Natural killer cell (primary cell): ENCODE results near the gene COX17. TPM values are rescaled to one million over a fixed set of nuclear protein-coding genes. Genes with fewer than 3 reads are reported as not detected.

Experiments used
- ATAC-seq, 3 donors: fragments of 150-1000 bp in 2 of 3; fragments of 200-7000 bp in 1 of 3; cut with Tn5 transposase; 1 replicate in 1 of 3; 2 replicates in 2 of 3; pipeline ENCODE4 v1.10.0; 2021; ENCODE audit warnings: mild to moderate bottlenecking in 2 of 3, moderate library complexity in 2 of 3
- DNase-seq, 2 donors: peaks; one replicate each; pipeline versions ENCODE4 v3.0.0 to v3.0.0-alpha.2; 2013 to 2021; ENCODE audit warnings: mixed read lengths in 1 of 2
- H3K27ac ChIP-seq: one replicate; pipeline ENCODE4 v1.5.1; 2013; ENCODE audit warnings: mild to moderate bottlenecking, low read length
- H3K27me3 ChIP-seq: one replicate; pipeline ENCODE4 v1.6.1; 2013; ENCODE audit warnings: low read length; ENCODE audit not compliant: control insufficient read depth, insufficient read depth
- H3K36me3 ChIP-seq: one replicate; pipeline ENCODE4 v1.6.1; 2013; ENCODE audit warnings: low read length; ENCODE audit not compliant: control insufficient read depth, insufficient read depth
- H3K4me1 ChIP-seq: one replicate; pipeline ENCODE4 v1.6.1; 2013; ENCODE audit warnings: low read length; ENCODE audit not compliant: control insufficient read depth, insufficient read depth
- H3K4me3 ChIP-seq: one replicate; pipeline ENCODE4 v1.5.1; 2013; ENCODE audit warnings: low read length
- H3K9me3 ChIP-seq: one replicate; pipeline ENCODE4 v1.6.1; 2013; ENCODE audit warnings: low read length; ENCODE audit not compliant: control insufficient read depth, insufficient read depth
- H3K27ac Mint-ChIP-seq, 2 donors: one replicate each; pipeline ENCODE4 v1.8.0; 2022; ENCODE audit warnings: mild to moderate bottlenecking in 2 of 2, mixed read lengths in 2 of 2, moderate library complexity in 1 of 2
- H3K27me3 Mint-ChIP-seq, 2 donors: one replicate each; pipeline ENCODE4 v1.8.0; 2022; ENCODE audit warnings: low read depth in 2 of 2, mixed read lengths in 2 of 2
- H3K36me3 Mint-ChIP-seq: one replicate; pipeline ENCODE4 v1.8.0; 2022; ENCODE audit warnings: mixed read lengths
- H3K4me1 Mint-ChIP-seq, 2 donors: one replicate each; pipeline ENCODE4 v1.8.0; 2022; ENCODE audit warnings: mixed read lengths in 2 of 2
- H3K4me3 Mint-ChIP-seq: one replicate; pipeline ENCODE4 v1.8.0; 2022; ENCODE audit warnings: mild to moderate bottlenecking, moderate library complexity, mixed read lengths
- H3K9me3 Mint-ChIP-seq, 2 donors: one replicate each; pipeline ENCODE4 v1.8.0; 2022; ENCODE audit warnings: mixed read lengths in 2 of 2
- WGBS: methylation state at CpG from one replicate; pipeline ENCODE4 v1.1.7; 2013; ENCODE audit warnings: missing lambda C conversion rate; ENCODE audit not compliant: insufficient coverage; 5-methylcytosine and 5-hydroxymethylcytosine counted together
- intact Hi-C: fragments of 100-400 bp; cut with micrococcal nuclease; formaldehyde crosslinking; loops from one replicate; pipeline ENCODE4 v1.14.2; 2022
- total RNA-seq, 4 donors: library from RNA; stranded (reverse); fragments of 120-200 nt in 1 of 4; gene quantifications; one replicate each; pipeline versions ENCODE4 v1.2.3 to v1.2.4, GENCODE V29; 2013 to 2022
- TF ChIP-seq, protein P1 (sequence below): fragments of 200-600 bp; IDR thresholded peaks from one replicate; pipeline ENCODE4 v1.8.0; 2022; ENCODE audit warnings: antibody characterized with exemption

The COX17 gene
- total RNA-seq, 3 donors from 2014 or later (not counting 1 experiment from before 2014, with no cell fraction given) = 35.6 to 44.8 (median 40.6) TPM

DNA sequence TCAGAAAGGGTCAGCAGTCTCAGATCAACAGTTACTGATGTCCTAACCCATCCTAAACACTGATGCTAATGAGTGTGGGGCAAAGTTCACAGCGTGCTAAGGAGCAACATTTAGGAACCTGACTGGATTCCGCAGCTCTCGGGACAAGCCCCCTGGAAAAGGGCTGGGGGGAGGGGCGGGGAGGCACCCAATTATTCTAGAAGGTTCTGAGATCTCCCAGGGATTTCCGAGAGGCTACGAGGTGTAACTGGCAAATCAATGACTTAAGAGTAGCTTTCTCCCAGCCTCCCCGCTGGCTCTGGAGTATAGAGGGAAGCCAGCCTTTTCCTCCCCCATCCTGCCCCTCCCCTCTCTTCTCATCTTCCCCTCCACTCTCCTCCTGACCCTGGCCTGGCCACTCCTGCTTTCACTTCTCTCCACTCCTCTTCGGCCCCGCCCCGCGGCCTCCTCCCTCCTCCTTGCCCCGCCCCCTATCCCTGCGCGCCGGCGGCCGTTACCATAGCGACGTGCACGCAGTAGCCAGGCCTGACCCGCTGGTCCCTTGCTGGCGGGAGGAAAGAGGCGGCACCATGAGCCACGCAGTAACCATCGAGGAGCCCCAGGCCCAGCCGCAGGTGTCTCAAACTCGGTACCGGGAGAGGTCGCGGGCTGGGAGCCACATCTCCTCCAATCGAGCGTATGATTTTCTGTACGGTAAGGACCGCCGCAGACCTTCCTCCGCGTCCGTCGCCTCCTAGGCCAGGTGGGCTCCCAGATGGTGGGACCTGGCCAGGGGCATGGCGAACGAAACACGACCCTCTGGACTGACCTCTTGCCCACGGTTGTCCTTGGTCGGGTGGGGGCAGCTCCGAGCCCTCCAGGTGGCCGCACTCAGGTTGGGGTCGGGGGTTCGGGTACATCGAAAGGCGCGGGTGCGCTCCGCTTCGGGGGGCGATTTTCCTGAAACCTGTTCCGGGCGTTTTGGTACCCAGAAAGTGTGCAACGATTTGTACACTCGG lies 25.6 kb upstream of the COX17 start, which contains the start of gene CFAP91:
Gene CFAP91, plus strand, starts transcription at position 493 of the 998 bp plus-strand sequence. Its CDS starts 77 bp downstream, at position 570.
- Mint-ChIP-seq H3K27ac (peak within 1 kb of the TSS in 1 of 2 donors; percentile 83), H3K9me3 (no peaks in the 10 kb centered on the region), H3K4me3 (peak within 1 kb of the TSS; percentile 83), H3K4me1 (peaks cover 26 to 27% of the 10 kb centered on the region in 2 donors), H3K27me3 (peaks cover 6 to 7% of the 10 kb centered on the region in 2 donors), H3K36me3 (no peaks in the 10 kb centered on the region)
- Histone ChIP-seq H3K4me1 (peaks cover 25% of the 10 kb centered on the region), H3K36me3 (no peaks in the 10 kb centered on the region), H3K27me3 (peaks cover 6% of the 10 kb centered on the region), H3K4me3 (peak within 1 kb of the TSS; percentile 45), H3K9me3 (no peaks in the 10 kb centered on the region), H3K27ac (no peak within 1 kb of the TSS)
- ATAC-seq = peak; percentile 95 to 97 (median 97)
- 13% methylated on average over 59 of the region's 59 CpGs for WGBS
- peak; percentile 81 to 86 for DNase-seq
- TF ChIP-seq, protein P1, sequence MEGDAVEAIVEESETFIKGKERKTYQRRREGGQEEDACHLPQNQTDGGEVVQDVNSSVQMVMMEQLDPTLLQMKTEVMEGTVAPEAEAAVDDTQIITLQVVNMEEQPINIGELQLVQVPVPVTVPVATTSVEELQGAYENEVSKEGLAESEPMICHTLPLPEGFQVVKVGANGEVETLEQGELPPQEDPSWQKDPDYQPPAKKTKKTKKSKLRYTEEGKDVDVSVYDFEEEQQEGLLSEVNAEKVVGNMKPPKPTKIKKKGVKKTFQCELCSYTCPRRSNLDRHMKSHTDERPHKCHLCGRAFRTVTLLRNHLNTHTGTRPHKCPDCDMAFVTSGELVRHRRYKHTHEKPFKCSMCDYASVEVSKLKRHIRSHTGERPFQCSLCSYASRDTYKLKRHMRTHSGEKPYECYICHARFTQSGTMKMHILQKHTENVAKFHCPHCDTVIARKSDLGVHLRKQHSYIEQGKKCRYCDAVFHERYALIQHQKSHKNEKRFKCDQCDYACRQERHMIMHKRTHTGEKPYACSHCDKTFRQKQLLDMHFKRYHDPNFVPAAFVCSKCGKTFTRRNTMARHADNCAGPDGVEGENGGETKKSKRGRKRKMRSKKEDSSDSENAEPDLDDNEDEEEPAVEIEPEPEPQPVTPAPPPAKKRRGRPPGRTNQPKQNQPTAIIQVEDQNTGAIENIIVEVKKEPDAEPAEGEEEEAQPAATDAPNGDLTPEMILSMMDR = no peak
- intact Hi-C loops = loop anchor here (1.0 kb wide), 1 partner anchor 26 kb away; the partner anchor contains the start of gene COX17

DNA sequence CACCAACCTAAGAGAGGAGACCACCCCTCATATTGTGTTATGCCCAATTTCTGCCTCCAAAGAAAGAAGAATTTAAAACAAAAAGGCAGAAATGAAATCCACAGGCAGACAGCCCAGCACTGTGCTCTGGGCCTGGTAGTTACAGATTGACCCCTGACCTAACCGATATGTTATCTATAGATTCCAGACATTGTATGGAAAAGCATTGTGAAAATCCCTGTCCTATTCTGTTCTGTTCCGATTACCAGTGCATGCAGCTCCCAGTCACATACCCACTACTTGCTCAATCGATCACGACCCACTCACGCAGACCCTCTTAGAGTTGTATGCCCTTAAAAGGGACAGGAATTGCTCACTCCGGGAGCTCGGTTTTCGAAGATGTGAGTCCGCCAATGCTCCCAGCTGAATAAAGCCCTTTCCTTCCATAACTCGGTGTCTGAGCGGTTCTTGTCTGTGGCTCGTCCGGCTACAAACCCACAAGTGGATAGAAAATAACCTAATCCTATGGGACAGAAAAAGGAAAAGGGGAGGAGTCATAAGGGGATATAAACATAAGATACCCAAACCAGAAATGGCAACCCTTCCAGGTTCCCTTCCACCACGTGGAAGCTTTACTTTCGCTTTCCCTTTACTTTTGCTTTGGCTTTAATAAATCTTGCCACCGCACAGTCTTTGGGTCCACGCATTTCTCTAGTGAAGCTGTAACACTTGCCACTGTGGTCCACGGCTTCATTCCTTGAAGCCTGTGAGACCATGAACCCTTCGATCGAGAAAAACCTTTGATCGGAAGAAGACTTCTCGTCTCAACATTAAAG lies 23.9 kb upstream of the COX17 start:
- TF ChIP-seq, protein P1 = no peak
- peaks cover 6 to 7% of the 10 kb centered on the region in 2 donors for H3K27me3 Mint-ChIP-seq
- H3K4me1 ChIP-seq = peaks cover 25% of the 10 kb centered on the region
- H3K27ac ChIP-seq = peak overlapping the region; percentile 62
- 89% methylated on average over 14 of the region's 22 CpGs for WGBS
- intact Hi-C loops = no loop called here
- H3K9me3 Mint-ChIP-seq = no peaks in the 10 kb centered on the region
- peak overlapping the region; percentile 57 to 63 for H3K27ac Mint-ChIP-seq
- no peaks in the 10 kb centered on the region for H3K9me3 ChIP-seq
- peaks cover 6% of the 10 kb centered on the region for H3K27me3 ChIP-seq
- no peaks in the 10 kb centered on the region for H3K36me3 ChIP-seq
- peaks cover 26 to 27% of the 10 kb centered on the region in 2 donors for H3K4me1 Mint-ChIP-seq
- no peak overlapping the region for H3K4me3 Mint-ChIP-seq
- no peak overlapping the region for H3K4me3 ChIP-seq
- peak in 1 of 2 donors; percentile 13 for DNase-seq
- ATAC-seq = no peak
- H3K36me3 Mint-ChIP-seq = no peaks in the 10 kb centered on the region

DNA sequence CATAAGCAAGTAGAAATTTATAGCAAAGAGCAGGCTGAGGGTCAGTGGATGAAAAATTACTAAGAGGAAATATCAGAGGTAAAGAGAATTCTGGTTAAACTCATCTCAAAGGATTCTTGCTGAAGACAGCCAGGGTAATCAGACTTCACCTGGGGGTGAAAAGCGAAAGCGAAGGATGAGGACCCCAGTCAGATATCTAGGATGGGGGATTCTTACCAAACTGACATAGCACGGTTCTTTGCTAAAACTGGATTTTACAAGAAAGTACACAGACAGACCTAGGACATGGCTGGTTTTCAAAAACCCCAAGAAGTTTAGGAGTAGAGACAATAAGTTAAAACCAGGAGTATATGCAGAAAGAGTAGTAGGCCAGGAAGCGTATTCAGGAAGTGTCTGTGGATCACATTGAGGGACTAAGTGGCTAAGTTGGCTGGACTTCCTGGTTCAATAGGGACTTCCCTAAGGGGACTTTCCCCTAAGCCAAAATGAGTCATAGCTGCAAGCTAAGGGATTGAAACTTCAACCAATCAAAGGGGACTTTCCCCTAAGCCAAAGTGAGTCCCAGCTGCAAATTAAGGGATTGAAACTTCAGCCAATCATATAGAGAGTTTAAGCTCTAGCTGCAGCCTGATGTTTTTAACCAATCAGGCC lies 23.2 kb upstream of the COX17 start:
- peaks cover 6% of the 10 kb centered on the region for H3K27me3 ChIP-seq
- no peaks in the 10 kb centered on the region for H3K36me3 ChIP-seq
- DNase-seq (peak in 1 of 2 donors; percentile 72), ATAC-seq (peak in 2 of 3 donors; percentile 34 to 41)
- Mint-ChIP-seq H3K9me3 (no peaks in the 10 kb centered on the region), H3K27me3 (peaks cover 6% of the 10 kb centered on the region in 2 donors), H3K36me3 (no peaks in the 10 kb centered on the region), H3K27ac (peak overlapping the region; percentile 57 to 63), H3K4me1 (peaks cover 26 to 27% of the 10 kb centered on the region in 2 donors), H3K4me3 (no peak overlapping the region)
- intact Hi-C loops = no loop called here
- H3K4me1 ChIP-seq = peaks cover 25% of the 10 kb centered on the region
- H3K4me3 ChIP-seq = no peak overlapping the region
- H3K27ac ChIP-seq = peak overlapping the region; percentile 62
- no peaks in the 10 kb centered on the region for H3K9me3 ChIP-seq
- TF ChIP-seq, protein P1 = no peak
- 77% methylated on average over 4 of the region's 4 CpGs for WGBS
